H1 (cell line): Measurements from ENCODE around the gene KCNMA1. TPM values are rescaled to one million over a fixed set of nuclear protein-coding genes. Genes with fewer than 3 reads are reported as not detected.

Experiments
- CTCF ChIA-PET: fragments of 300-600 bp; sonication (Branson Sonifier 250); formaldehyde crosslinking; loops from one replicate; lab custom pipeline; 2021; ENCODE audit not compliant: partially characterized antibody; lab: Charles Lee
- POLR2A ChIA-PET: fragments of 300-600 bp; sonication (Branson Sonifier 250); formaldehyde crosslinking; loops from one replicate; lab custom pipeline; 2021; ENCODE audit warnings: inconsistent platforms; ENCODE audit not compliant: partially characterized antibody; lab: Charles Lee
- DNase-seq, 2 experiments: peaks; one replicate each; pipeline versions ENCODE4 v3.0.0 to v3.0.0-alpha.2; 2010 to 2022; ENCODE audit warnings: low spot score in 2 of 2, low read depth in 1 of 2, mixed read lengths in 1 of 2
- FAIRE-seq: peaks from 2 replicates; lab custom pipeline; 2011; peaks lifted over from hg19 to GRCh38; lab: Jason Lieb, UNC
- H2AFZ ChIP-seq: 2 replicates; pipeline ENCODE4 v1.8.1; 2012; ENCODE audit warnings: low read length, inconsistent platforms
- H2AK5ac ChIP-seq: 2 replicates; pipeline ENCODE4 v1.6.1; 2013; ENCODE audit warnings: low read depth, low read length
- H2BK120ac ChIP-seq: replicated peaks from 2 replicates; pipeline ENCODE3; 2013; ENCODE audit warnings: low read depth, low read length, inconsistent platforms
- H2BK12ac ChIP-seq: 2 replicates; pipeline ENCODE4 v1.6.1; 2013; ENCODE audit warnings: low read depth, low read length
- H2BK15ac ChIP-seq: 2 replicates; pipeline ENCODE4 v1.6.1; 2013; ENCODE audit warnings: low read length
- H2BK20ac ChIP-seq: 2 replicates; pipeline ENCODE4 v1.6.1; 2013; ENCODE audit warnings: low read length
- H2BK5ac ChIP-seq: 2 replicates; pipeline ENCODE4 v1.6.1; 2013; ENCODE audit warnings: low read depth, low read length
- H3K14ac ChIP-seq: 2 replicates; pipeline ENCODE4 v1.6.1; 2013; ENCODE audit warnings: inconsistent platforms; ENCODE audit not compliant: insufficient read length
- H3K18ac ChIP-seq: 2 replicates; pipeline ENCODE4 v1.6.1; 2013; ENCODE audit warnings: low read length; ENCODE audit errors: extremely low read depth
- H3K23ac ChIP-seq: 2 replicates; pipeline ENCODE4 v1.6.1; 2013; ENCODE audit warnings: inconsistent platforms; ENCODE audit not compliant: insufficient read length
- H3K23me2 ChIP-seq: 2 replicates; pipeline ENCODE4 v1.6.1; 2013; ENCODE audit warnings: low read depth, low read length
- H3K27ac ChIP-seq: 2 replicates; pipeline ENCODE4 v1.6.1; 2011; ENCODE audit warnings: low read depth, low read length, inconsistent platforms
- H3K27me3 ChIP-seq, 4 experiments: replicated peaks in 1 of 4; 1 replicate in 1 of 4; 2 replicates in 3 of 4; pipeline versions ENCODE4 v1.6.1 to v1.8.1; 2011 to 2013; ENCODE audit warnings: low read length in 3 of 4, mild to moderate bottlenecking in 3 of 4, inconsistent platforms in 2 of 4, mixed read lengths in 2 of 4, moderate library complexity in 1 of 4; ENCODE audit not compliant: control insufficient read depth in 3 of 4, insufficient read depth in 3 of 4; ENCODE audit errors: extremely low read depth in 1 of 4
- H3K36me3 ChIP-seq, 4 experiments: 2 replicates each; pipeline versions ENCODE4 v1.6.1 to v1.8.1; 2011 to 2013; ENCODE audit warnings: mild to moderate bottlenecking in 4 of 4, low read length in 3 of 4, moderate library complexity in 2 of 4, control low read depth in 1 of 4, inconsistent platforms in 1 of 4; ENCODE audit not compliant: insufficient read depth in 4 of 4, control insufficient read depth in 2 of 4
- H3K4ac ChIP-seq: replicated peaks from 2 replicates; pipeline ENCODE3; 2013; ENCODE audit warnings: low read length, low read depth, mixed read lengths, inconsistent platforms; ENCODE audit not compliant: insufficient read length
- H3K4me1 ChIP-seq, 4 experiments: replicated peaks in 1 of 4; 1 replicate in 1 of 4; 2 replicates in 3 of 4; pipeline versions ENCODE4 v1.6.1 to v1.8.1; 2011 to 2013; ENCODE audit warnings: low read length in 3 of 4, inconsistent platforms in 2 of 4, mixed read lengths in 1 of 4; ENCODE audit not compliant: insufficient read depth in 4 of 4, control insufficient read depth in 3 of 4
- H3K4me2 ChIP-seq, 2 experiments: 2 replicates each; pipeline versions ENCODE4 v1.6.1 to v1.8.1; 2011 to 2013; ENCODE audit warnings: low read depth in 2 of 2, low read length in 2 of 2, control low read depth in 1 of 2, inconsistent platforms in 1 of 2, mild to moderate bottlenecking in 1 of 2; ENCODE audit not compliant: insufficient read depth in 1 of 2
- H3K4me3 ChIP-seq, 4 experiments: fragments of 200-600, 300-600 bp in 1 of 4; sonication (generic), shearing (Covaris generic), sonication (Bioruptor Twin) in 1 of 4; 2 replicates each; pipeline versions ENCODE4 v1.5.1 to v1.8.1; 2011 to 2016; ENCODE audit warnings: low read length in 4 of 4, low read depth in 3 of 4, control low read depth in 2 of 4, inconsistent platforms in 2 of 4, mild to moderate bottlenecking in 2 of 4, mixed read lengths in 1 of 4, moderate library complexity in 1 of 4; ENCODE audit not compliant: insufficient read depth in 2 of 4; ENCODE audit errors: extremely low read depth in 1 of 4
- H3K56ac ChIP-seq: replicated peaks from 2 replicates; pipeline ENCODE3; 2013; ENCODE audit warnings: low read depth, mild to moderate bottlenecking, mixed read lengths, low read length, inconsistent platforms; ENCODE audit not compliant: insufficient read length
- H3K79me1 ChIP-seq: 2 replicates; pipeline ENCODE4 v1.6.1; 2013; ENCODE audit warnings: low read depth, low read length, control low read depth
- H3K79me2 ChIP-seq, 2 experiments: 2 replicates each; pipeline versions ENCODE4 v1.6.1 to v1.8.1; 2012 to 2013; ENCODE audit warnings: low read length in 2 of 2, mild to moderate bottlenecking in 2 of 2, inconsistent platforms in 1 of 2; ENCODE audit not compliant: insufficient read depth in 2 of 2, control insufficient read depth in 1 of 2
- H3K9ac ChIP-seq, 4 experiments: replicated peaks in 1 of 4; 1 replicate in 1 of 4; 2 replicates in 3 of 4; pipeline versions ENCODE4 v1.6.1 to v1.8.1; 2011 to 2013; ENCODE audit warnings: low read depth in 3 of 4, low read length in 3 of 4, control low read depth in 2 of 4, mild to moderate bottlenecking in 2 of 4, moderate library complexity in 2 of 4, inconsistent platforms in 1 of 4; ENCODE audit errors: extremely low read depth in 1 of 4
- H3K9me3 ChIP-seq, 2 experiments: 2 replicates each; pipeline versions ENCODE4 v1.6.1 to v1.8.1; 2012 to 2013; ENCODE audit warnings: mild to moderate bottlenecking in 2 of 2, moderate library complexity in 2 of 2, control low read depth in 1 of 2, inconsistent platforms in 1 of 2, low read depth in 1 of 2, low read length in 1 of 2, mixed read lengths in 1 of 2; ENCODE audit not compliant: insufficient read depth in 2 of 2
- H4K20me1 ChIP-seq, 2 experiments: replicated peaks in 1 of 2; 2 replicates each; pipeline versions ENCODE3 to v1.8.1; 2011 to 2013; ENCODE audit warnings: inconsistent platforms in 2 of 2, low read length in 2 of 2, mild to moderate bottlenecking in 1 of 2; ENCODE audit not compliant: insufficient read depth in 2 of 2, control insufficient read depth in 1 of 2
- H4K5ac ChIP-seq: 2 replicates; pipeline ENCODE4 v1.6.1; 2013; ENCODE audit warnings: low read length, low read depth, mixed read lengths, inconsistent platforms; ENCODE audit not compliant: insufficient read length
- H4K8ac ChIP-seq: 2 replicates; pipeline ENCODE4 v1.8.0; 2013; ENCODE audit warnings: mild to moderate bottlenecking, moderate library complexity, low read length, inconsistent platforms; ENCODE audit not compliant: insufficient read depth; ENCODE audit errors: extremely low read depth
- H4K91ac ChIP-seq: replicated peaks from 2 replicates; pipeline ENCODE3; 2013; ENCODE audit warnings: low read length, mixed read lengths, inconsistent platforms; ENCODE audit not compliant: insufficient read length
- SIN3A ChIP-seq, 2 experiments: IDR thresholded peaks in 1 of 2; conservative IDR thresholded peaks in 1 of 2; 2 replicates each; pipeline ENCODE4 v1.6.1; 2011 to 2012; ENCODE audit warnings: low read length in 2 of 2, improper control_type of control experiment in 1 of 2, low read depth in 1 of 2, mild to moderate bottlenecking in 1 of 2
- WGBS, 2 experiments: shearing (Covaris generic) in 1 of 2; methylation state at CpG; one replicate each; pipeline versions ENCODE4 v1.1.6 to v1.1.7; 2013 to 2015; ENCODE audit warnings: low lambda C conversion rate in 2 of 2, mixed read lengths in 2 of 2, inconsistent platforms in 1 of 2, low coverage in 1 of 2, missing lambda C conversion rate in 1 of 2; ENCODE audit not compliant: insufficient replicate concordance in 2 of 2, insufficient coverage in 1 of 2, insufficient read length in 1 of 2; ENCODE audit errors: extremely low coverage in 1 of 2, missing lambda C conversion rate in 1 of 2; 5-methylcytosine and 5-hydroxymethylcytosine counted together
- polyA plus RNA-seq, 7 experiments: library from polyadenylated mRNA; depleted of rRNA in 3 of 7; stranded (reverse) in 5 of 7; unstranded in 2 of 7; fragments of >200 nt in 5 of 7; fragments of 200-250 nt in 2 of 7; gene quantifications; 1 replicate in 5 of 7; 2 replicates in 1 of 7; 4 replicates in 1 of 7; pipeline versions ENCODE4 v1.2.1 to v1.2.3, GENCODE V29; 2011 to 2013; ENCODE audit warnings: missing spikeins in 2 of 7, mixed read lengths in 2 of 7
- total RNA-seq: library from RNA; stranded (reverse); fragmentation: NEBNext Ultra II Directional; extraction: Animal tissue kit (Norgen Biotek cat#: 25700); gene quantifications from 2 replicates; pipeline ENCODE4 v1.2.1, GENCODE V29; 2021

The KCNMA1 gene
- total and polyA plus RNA-seq, 2 of the 8 experiments (the other 6 are each of a cell fraction or from before 2014, with no cell fraction given) = 10.2 to 11.1 TPM

- CTCF ChIA-PET = interaction anchor here (0.7 to 1.8 kb wide), 4 partner anchors 9 to 176 kb away, joined by 3 to 6 read pairs (median 3); no protein-coding TSS in a partner anchor
These were observed 71.4 kb downstream of the KCNMA1 start for GRCh38 chr10:77566236-77566635.

More at GRCh38 chr10:77566236-77566635, 71.4 kb downstream of the KCNMA1 start:
- Histone ChIP-seq H3K79me2 (no peaks in the 10 kb centered on the region), H3K27ac (no peak overlapping the region), H4K5ac (no peak overlapping the region), H3K4me2 (no peak overlapping the region; a peak in 1 of 4 replicates), H3K4me1 (peaks cover 9 to 18% (median 14%) of the 10 kb centered on the region in 4 experiments), H3K4me3 (no peak overlapping the region), H3K23ac (no peak overlapping the region), H4K91ac (no peak overlapping the region), H2BK15ac (no peak overlapping the region), H3K9ac (no peak overlapping the region; a peak in 1 of 7 replicates), H4K8ac (no peak overlapping the region), H3K9me3 (no peaks in the 10 kb centered on the region), H3K27me3 (no peaks in the 10 kb centered on the region), H3K4ac (peak overlapping the region; percentile 63), H3K79me1 (no peaks in the 10 kb centered on the region), H3K18ac (0 out of 2 replicates have a peak overlapping the region, but pooled peaks have one; percentile 4), H3K36me3 (no peaks in the 10 kb centered on the region), H2AFZ (no peak overlapping the region), H3K14ac (no peak overlapping the region), H3K23me2 (no peaks in the 10 kb centered on the region), H2BK120ac (no peak overlapping the region), H2BK20ac (no peak overlapping the region), H4K20me1 (no peaks in the 10 kb centered on the region), H2BK12ac (peak overlapping the region; percentile 89; the same call in 1 of the 2 replicates), H2AK5ac (0 out of 2 replicates have a peak overlapping the region, but pooled peaks have one; percentile 5), H3K56ac (no peak overlapping the region), H2BK5ac (no peak overlapping the region)
- TF ChIP-seq SIN3A (conservative IDR thresholded peaks at IDR 0.05 in 1 of 2, IDR thresholded peaks at IDR 0.05 in 1 of 2; ENCODE audit: low read depth in 1 of 2, low read length in 2 of 2) = no peak
- no peak for FAIRE-seq
- POLR2A ChIA-PET = interaction anchor here (0.8 to 4.9 kb wide), 4 partner anchors 13 to 104 kb away, joined by 3 to 21 read pairs (median 4); no protein-coding TSS in a partner anchor
- 84% methylated on average over 6 of the region's 6 CpGs; no CpG with 5 or more reads in 1 of the 2 experiments for WGBS, 2 experiments
- DNase-seq = no peak
